ENCODE data around the gene ERBB4.

Gene ERBB4

GRCh38 chr2:212426637-212427412 is 111.8 kb downstream of the ERBB4 start:
- no peak for DNase-seq

- DNase-seq: no peak
Measured at GRCh38 chr2:212424082-212424481, 114.5 kb downstream of the ERBB4 start.

- DNase-seq: no peak
Measured at GRCh38 chr2:212423089-212423488, 115.5 kb downstream of the ERBB4 start.

GRCh38 chr2:212421556-212422334 is 116.9 kb downstream of the ERBB4 start:
- no peak for DNase-seq

- DNase-seq: no peak
Measured at GRCh38 chr2:212416086-212416485, 122.5 kb downstream of the ERBB4 start.

GRCh38 chr2:212414767-212415211 is 123.8 kb downstream of the ERBB4 start:
- DNase-seq: no peak

- no peak for DNase-seq
Measured at GRCh38 chr2:212409560-212409959, 129.0 kb downstream of the ERBB4 start.

- no peak for DNase-seq
Measured at GRCh38 chr2:212408524-212408923, 130.1 kb downstream of the ERBB4 start.

GRCh38 chr2:212406716-212407115 is 131.9 kb downstream of the ERBB4 start:
- DNase-seq: no peak

GRCh38 chr2:212402316-212402715 is 136.3 kb downstream of the ERBB4 start:
- DNase-seq: no peak

GRCh38 chr2:212398316-212398715 is 140.3 kb downstream of the ERBB4 start:
- no peak for DNase-seq

- DNase-seq: no peak
Measured at GRCh38 chr2:212392544-212392943, 146.1 kb downstream of the ERBB4 start.

- DNase-seq: no peak
Measured at GRCh38 chr2:212392043-212392442, 146.6 kb downstream of the ERBB4 start.

- DNase-seq: no peak
Measured at GRCh38 chr2:212387146-212387545, 151.5 kb downstream of the ERBB4 start.

GRCh38 chr2:212385241-212385640 is 153.4 kb downstream of the ERBB4 start:
- no peak for DNase-seq

GRCh38 chr2:212384027-212384426 is 154.6 kb downstream of the ERBB4 start:
- DNase-seq: no peak

- no peak for DNase-seq
Measured at GRCh38 chr2:212381428-212382102, 157.0 kb downstream of the ERBB4 start.

GRCh38 chr2:212379103-212379502 is 159.5 kb downstream of the ERBB4 start:
- no peak for DNase-seq

- DNase-seq: no peak
Measured at GRCh38 chr2:212367431-212367830, 171.2 kb downstream of the ERBB4 start.

- DNase-seq: no peak
Measured at GRCh38 chr2:212364112-212364985, 174.3 kb downstream of the ERBB4 start.

GRCh38 chr2:212361174-212361756 is 177.3 kb downstream of the ERBB4 start:
- DNase-seq: no peak

GRCh38 chr2:212360068-212360460 is 178.5 kb downstream of the ERBB4 start:
- no peak for DNase-seq

Measured in NCI-H1417 treated with DMSO at 0.1 percent for 48 hours (cell line).